T follicular helper cell (primary cell): ENCODE data around the gene GLRX5.
"Not testable (repeated sequence)": the region's sequence is repeated elsewhere in the genome, so short reads cannot be mapped to it uniquely, and the experiment has no call there.

ENCODE experiments used
- DNase-seq: peaks from one replicate; pipeline ENCODE4 v3.0.0-alpha.2; 2020; ENCODE audit warnings: low read depth

GLRX5 gene

GRCh38 chr14:95498622-95499353 lies 36.1 kb upstream of the GLRX5 start:
- no peak for DNase-seq

DNA sequence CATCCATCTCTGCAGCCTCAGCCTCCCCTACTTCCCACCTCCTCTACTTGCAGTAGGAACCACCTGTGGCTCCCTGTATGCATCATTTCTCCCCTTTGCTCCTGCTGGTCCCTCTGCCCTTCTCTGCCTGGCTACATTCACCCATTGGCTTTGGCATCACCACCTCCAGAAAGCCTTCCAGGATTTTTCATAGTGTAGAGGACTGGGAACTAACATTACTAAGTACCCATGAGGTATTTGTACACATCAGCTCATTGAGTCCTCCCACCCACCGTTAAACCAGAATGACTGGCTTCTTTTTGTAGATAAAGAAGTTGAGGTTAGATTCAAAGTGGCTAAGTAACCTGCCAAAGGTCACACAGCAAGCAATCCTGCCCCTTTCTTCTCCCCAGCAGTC lies 35.5 kb upstream of the GLRX5 start:
- DNase-seq, result no peak

GRCh38 chr14:95500201-95500681 lies 34.6 kb upstream of the GLRX5 start:
- DNase-seq, result no peak

DNA sequence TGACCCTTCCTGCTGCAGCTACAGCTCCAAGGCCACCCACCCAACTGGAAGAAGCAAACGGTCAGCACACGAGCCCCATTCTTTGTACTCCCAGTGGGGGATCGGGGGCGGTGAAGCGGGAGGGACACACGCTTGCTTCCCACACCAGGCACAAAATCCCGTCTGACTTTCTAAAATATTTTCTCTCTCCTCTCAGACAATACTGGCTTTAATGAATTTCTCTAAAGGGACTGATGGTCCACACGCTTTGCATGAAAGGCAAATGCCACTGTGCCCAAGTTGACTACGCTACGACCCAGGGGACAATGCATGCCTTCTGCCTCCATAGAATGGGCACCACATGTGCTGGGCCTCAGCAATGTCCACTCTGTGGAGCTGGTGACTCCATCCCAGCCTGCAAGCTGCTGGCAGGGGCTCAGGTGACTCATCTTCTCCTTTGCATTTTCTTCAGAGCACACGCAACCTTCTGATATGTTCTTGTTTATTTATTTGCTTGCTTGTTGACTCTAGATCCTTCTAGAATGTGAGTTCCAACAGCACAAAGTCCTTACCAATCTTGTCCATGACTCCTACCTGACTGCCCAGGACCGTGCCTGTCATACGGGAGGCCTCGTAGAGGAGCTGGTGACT lies 34.0 kb upstream of the GLRX5 start:
- no peak for DNase-seq

DNA sequence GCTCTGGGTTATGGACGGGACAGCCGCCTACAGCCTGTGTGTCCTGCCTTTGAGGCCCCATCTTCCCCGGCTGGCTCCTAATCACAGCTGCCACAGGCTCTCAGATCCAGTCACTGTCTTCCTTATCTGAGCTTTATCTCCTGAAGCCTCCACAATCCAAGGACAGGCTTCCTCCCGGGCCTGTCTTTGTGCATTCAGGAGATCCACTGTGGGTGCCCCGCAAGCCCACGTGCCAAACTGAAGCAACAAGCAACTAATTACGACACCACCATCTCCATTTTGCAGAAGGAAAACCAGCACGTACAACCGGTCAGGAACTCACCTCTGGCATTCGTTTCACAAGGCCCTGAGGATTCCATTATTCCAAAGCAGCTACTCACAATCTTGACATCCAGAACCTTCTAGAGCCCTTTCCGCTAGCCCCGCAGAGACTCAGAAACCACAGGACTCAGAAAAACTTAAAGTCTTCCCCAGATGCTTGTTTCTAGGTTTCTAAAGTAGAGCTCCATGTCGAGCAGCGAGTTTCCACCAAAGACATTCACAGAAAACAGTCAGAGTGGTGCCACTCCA lies 32.4 kb upstream of the GLRX5 start:
- DNase-seq, result no peak

- DNase-seq, result no peak
Measured at GRCh38 chr14:95503365-95504134, 31.3 kb upstream of the GLRX5 start.

DNA sequence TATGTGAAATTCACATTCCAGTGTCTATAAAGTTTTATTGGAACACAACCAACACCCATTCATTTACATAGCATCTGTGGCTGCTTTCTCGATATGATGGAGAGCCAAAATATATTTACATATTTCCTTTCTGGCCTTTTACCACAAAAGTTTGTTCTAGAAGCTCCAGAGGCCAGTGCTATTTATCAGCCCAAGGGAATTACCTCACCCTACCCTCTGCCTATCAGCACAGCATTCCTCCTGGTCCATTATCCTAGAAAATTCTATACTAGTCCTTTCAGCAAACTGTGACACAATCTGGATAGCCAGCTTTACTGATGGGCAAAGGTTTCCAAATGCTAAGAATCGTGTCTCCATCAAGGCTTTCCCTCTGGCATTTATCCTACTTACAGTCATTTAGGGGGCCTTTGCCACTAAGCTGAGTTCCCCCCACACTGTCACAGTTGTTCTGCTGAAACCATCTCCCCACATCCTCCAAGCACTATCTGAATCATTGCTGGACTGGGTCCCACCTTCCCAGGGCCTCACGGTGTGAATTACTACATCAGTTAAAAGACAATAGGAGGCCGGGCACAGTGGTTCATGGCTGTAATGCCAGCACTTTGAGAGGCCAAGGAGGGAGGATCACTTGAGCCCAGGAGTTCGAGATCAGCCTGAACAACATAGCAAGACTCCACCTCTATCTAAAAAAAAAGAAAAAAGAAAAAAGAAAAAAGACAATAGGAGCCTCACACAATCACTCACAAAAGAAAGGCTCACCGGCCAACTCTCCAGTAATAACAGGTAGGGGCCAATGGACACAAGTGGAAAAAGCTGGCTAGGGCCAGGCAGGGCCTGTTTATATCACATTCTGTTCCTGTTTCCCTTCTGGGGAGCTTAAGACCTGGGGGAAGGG lies 30.5 kb upstream of the GLRX5 start:
- DNase-seq, result no peak

- DNase-seq, result no peak
Measured at GRCh38 chr14:95505030-95505589, 29.7 kb upstream of the GLRX5 start.

DNA sequence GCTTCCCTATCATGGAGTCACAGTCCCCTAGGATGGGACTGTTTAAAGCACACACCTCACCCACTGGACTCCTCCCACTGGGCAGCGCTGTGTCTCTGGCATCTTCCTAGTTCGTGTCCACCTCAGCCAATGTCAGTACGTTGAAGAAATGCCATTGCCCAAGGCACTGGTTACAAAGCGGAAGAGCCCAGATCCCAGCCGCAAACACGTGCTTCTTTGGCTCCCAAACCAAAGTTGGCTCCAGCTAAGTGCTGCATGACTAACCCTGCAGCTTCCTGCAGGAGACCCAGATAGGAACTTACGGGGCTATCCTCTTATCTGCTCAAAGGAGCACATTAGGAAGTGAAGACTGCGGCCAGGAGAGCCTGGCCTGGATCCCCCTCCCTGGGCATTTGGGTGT lies 27.7 kb upstream of the GLRX5 start:
- DNase-seq, result no peak

DNA sequence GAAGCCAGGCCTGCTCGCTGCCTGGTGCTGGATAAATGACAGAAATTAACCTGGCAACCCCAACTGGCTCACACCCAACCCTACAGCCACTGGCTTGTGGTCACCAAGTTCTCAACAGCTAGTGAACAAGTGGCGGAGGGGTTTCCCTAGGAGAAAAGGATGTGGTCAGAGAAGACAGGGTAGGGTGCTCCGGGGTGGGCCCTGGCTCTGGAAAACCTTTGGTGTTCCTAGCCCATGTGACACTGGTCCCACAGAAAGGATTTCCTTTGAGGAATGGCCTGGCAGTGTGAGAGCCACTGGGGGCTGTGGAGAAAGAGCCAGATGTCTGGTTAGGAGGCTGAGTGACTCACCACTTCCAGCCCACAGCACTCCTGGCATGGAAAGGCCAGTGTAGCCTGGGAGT lies 27.1 kb upstream of the GLRX5 start:
- no peak for DNase-seq

DNA sequence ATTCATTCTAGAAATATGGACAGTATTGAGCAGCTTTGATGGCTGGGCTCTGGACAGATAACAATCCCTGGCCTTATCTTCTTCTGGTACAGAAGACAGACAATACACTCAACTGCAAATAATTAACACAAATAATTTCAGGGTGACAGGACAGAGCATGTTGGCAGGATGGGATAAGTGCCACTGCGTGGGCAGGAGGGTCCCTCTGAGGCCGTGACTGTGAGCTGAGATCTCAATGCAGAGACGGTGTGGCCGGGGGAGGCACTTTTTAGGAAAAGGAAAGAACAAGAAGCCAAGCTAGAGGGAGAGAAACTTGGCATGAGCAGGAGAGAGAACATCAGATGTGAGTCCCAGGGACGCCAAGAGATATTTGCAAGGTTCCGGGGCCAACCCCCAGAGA lies 26.5 kb upstream of the GLRX5 start:
- DNase-seq, result no peak

DNA sequence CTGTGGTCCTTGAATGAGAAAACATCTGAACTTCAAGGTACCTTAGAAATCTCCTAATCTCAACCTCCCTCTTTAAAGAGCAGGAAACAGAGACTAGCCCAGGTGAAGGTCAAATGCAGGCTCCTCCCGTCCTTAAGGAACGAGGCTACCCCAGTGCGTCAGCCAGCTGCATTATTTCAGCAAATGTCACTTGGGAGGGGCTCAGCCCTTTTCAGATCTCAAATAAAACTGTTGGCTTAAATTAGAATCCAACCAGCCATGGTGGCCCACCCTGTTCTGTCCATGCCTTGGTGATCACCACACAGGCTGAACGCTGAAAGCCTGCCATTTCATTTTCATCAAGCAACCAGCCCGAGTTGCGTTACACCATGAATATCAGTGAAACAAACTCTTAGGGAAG lies 25.4 kb upstream of the GLRX5 start:
- DNase-seq, result no peak

DNA sequence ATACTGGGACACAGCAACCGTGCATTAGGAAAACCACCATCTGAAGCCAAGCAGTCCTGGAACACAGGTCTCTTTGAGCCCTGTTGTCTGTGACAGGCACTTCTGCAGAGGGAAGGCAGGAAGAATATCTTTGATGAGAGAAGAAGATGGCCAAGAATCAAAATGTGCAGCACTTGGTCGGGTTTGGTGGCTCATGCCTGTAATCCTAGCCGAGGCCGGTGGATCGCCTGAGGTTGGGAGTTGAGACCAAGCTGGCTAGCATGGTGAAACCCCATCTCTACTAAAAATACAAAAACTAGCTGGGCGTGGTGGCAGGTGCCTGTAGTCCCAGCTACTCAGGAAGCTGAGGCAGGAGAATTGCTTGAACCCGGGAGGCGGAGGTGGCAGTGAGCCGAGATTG lies 24.5 kb upstream of the GLRX5 start:
- not testable (repeated sequence) for DNase-seq

DNA sequence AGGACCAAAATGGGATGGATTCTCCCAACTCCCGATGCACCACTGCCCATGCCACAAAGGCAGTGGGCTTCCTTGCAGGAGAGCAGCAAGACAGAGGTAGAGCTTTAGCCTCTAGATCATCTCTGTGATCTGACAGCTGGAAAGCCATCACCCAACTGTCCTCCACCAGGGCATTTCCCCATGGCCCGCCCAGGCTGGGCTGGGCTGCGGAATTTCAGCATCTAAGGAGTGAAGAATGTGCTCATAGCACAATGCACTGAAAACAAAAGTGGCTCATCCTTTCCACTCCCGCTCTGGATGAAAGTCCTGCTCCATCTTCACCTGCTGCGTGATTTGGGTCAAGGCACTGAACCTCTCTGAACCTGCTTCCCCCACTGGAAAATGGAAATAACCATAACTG lies 24.0 kb upstream of the GLRX5 start:
- no peak for DNase-seq

DNA sequence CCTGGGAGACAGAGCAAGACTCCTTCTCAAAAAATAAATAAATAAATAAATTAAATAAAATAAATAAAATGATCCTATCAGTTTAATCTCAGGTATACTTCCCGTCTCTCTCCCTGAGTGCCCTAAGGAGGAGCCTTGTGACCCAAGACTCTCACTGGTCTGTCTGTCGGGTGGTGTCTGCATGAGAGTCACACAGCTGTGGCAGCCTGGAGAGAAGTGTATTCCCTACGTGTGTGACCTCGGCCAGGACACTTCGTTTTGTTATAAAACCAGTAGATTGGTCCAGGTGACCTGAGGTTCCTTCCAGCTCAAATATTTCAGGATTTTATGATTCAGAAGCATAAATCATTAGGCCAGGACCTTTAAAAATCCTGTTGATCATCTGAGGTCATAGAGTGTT lies 23.2 kb upstream of the GLRX5 start:
- no peak for DNase-seq

DNA sequence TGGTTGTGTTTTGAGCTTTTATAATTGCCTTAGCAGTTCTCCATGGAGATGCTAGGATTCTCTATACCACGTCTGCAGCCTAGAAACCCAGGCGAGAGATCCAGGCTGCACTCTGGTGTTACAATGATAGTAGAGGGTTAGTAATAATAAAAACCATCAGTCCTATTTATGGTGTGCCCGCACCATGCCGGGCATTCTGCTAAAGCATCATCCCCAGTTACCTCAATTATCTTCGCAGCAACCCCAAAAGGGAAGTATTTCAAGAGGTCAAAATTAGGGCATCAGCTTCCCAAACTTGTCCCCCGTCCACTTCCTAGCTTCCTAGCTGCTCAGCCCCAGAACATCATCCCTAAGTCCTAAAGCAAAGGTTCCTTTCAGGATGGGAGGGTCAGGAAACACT lies 21.6 kb upstream of the GLRX5 start:
- DNase-seq, result no peak

DNA sequence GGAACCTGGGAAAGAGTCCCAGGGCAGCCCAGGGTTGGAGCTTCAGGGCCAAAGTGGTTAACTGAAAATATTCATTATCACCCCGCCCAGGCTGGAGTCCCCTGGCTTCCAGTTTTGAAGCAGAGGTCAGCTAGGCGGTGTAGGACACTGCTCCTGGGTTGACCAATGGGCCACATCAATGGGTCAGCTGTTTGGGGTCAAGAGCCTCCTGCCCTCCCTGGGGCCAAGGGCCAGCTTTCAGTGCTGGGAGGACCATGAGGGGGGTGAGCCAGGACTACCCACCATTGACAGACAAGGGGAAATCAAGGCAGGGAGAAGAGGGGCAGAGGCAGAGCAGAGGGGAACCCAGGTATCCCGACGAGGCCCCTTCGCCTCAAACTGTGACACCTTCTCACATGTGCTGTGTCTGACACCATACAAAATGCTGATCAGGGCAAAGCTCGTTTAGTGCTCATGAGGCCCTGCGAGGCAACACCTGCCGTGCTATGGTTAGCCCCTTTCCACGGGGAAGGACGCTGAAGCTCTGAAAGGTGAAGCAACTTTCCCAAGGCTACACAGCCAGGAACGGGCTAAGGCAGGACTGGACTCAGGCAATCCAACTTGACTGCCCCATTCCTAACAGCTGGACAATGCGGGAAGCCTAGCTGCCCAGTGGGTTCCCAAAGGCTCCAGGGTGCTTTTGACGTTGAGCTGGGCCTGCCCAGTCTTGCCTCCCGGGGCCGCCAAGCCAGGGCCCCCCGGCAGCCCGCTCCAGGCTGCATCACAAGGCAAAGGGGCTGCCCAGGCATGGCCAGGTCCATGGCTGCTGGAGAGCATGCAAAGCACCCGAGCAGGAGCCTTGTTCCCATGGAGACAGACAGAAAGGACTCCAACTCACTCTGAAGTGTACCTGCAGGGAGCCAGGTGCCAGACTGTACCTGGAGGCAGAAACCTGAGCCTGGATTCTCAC lies 20.4 kb upstream of the GLRX5 start:
- DNase-seq, result no peak

DNA sequence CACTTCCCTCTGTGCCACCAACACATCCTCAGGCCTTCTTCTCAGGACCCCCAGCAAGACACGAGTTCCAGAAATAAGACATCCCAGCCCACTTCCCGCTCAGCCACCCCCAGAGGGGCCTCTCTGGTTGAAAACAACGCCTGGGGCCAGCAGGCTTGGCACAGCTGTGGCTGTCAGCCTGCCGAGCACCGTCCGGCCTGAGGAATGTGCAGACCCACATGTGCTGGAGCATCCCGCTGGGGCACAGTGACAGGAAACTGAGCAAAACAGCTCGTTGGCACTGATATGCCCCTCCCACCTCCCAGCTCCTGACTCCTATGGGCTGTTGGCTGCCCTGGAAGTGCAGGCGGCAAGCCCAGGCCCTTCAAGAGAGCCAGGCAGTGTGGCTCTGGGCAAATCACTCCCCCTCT lies 19.8 kb upstream of the GLRX5 start:
- DNase-seq, result no peak

DNA sequence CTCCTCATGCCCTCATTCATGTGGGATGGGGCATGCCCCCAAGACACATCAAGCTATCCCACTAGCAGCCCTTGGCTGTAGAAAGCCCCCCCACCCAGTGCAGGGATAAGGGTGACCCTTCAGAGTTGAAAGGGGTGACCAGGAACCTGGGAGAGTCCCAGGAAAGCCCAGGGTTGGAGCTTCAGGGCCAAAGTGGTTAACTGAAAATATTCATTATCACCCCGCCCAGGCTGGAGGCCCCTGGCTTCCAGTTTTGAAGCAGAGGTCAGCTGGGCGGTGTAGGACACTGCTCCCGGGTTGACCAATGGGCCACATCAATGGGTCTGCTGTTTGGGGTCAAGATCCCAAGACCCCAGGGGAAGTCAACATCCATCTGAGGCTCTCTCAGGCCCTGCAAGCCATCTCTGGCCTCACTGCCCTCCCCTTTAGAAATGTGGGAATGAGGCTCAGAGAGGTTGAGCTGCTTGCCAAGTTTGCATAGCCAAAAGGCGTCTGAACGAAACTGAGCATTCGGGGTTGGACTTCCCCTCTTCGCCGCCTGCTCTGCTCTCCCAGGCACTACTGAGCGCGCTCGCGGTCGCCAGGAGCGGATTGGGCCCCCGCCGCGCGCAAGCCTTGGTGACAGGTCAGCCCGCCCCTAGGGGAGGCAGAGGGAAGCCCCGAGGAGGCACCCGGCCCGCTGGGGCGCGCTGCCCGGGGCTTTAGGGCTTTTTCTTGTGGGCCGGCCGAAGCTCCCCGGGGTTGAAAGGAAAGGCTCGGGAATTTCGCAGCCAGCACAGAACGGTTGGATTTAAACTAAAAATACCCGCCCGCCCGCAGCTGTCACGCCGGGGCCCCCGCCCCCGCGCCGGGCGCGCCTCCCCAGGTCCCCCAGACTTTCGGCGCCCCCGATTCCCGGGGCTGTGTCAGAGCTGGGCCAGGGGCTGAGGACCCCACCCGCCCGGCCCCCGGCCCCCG lies 19.0 kb upstream of the GLRX5 start:
- DNase-seq, result peak; percentile 73
